ENCODE results near the gene BCL2L15.

- TF ChIP-seq CTCF (IDR thresholded peaks at IDR 0.05; ENCODE audit: insufficient read depth, low read depth, low read length) = no peak
- TF ChIP-seq EZH2 (IDR thresholded peaks at IDR 0.05; ENCODE audit: insufficient read depth, low read length) = no peak
Measured at GRCh38 chr1:113881661-113882060, 5.7 kb downstream of the BCL2L15 start.
